HepG2 (cell line): ENCODE data around the gene TAF13. TPM values are rescaled to one million over a fixed set of nuclear protein-coding genes. Genes with fewer than 3 reads are reported as not detected.

ENCODE experiments used
- ATF7 ChIP-seq, 2 experiments: fragments of 450-650 bp in 1 of 2; sonication (generic) in 1 of 2; formaldehyde crosslinking in 1 of 2; IDR thresholded peaks; 2 replicates each; pipeline versions ENCODE4 v1.4.0 to v1.6.1; 2016 to 2020; ENCODE audit warnings: antibody characterized with exemption in 1 of 2, mild to moderate bottlenecking in 1 of 2, missing genetic modification reagents in 1 of 2
- CEBPB ChIP-seq: IDR thresholded peaks from 2 replicates; pipeline ENCODE4 v1.6.1; 2011; ENCODE audit warnings: low read depth, low read length, improper control_type of control experiment, borderline replicate concordance
- CREB3 ChIP-seq: sonication (generic); formaldehyde crosslinking; IDR thresholded peaks from 2 replicates; pipeline ENCODE4 v1.5.0; 2020; ENCODE audit warnings: missing genetic modification reagents
- ELF1 ChIP-seq: sonication (generic); formaldehyde crosslinking; IDR thresholded peaks from 2 replicates; pipeline ENCODE4 v1.4.0; 2020; ENCODE audit warnings: missing genetic modification reagents
- ERF ChIP-seq: IDR thresholded peaks from 2 replicates; pipeline ENCODE4 v1.6.1; 2018; ENCODE audit warnings: missing biosample characterization, missing genetic modification reagents
- FOSL1 ChIP-seq: sonication (generic); formaldehyde crosslinking; IDR thresholded peaks from 2 replicates; pipeline ENCODE4 v1.9.0; 2021; ENCODE audit warnings: missing genetic modification reagents, borderline replicate concordance
- KDM5A ChIP-seq: fragments of 200-600 bp; sonication (generic); IDR thresholded peaks from 2 replicates; pipeline ENCODE4 v1.7.0; 2018; ENCODE audit warnings: antibody characterized with exemption, mild to moderate bottlenecking, low read length, borderline replicate concordance
- KLF13 ChIP-seq: sonication (generic); formaldehyde crosslinking; IDR thresholded peaks from 2 replicates; pipeline ENCODE4 v1.4.0; 2020; ENCODE audit warnings: mild to moderate bottlenecking, missing genetic modification reagents
- MTA3 ChIP-seq: sonication (generic); formaldehyde crosslinking; IDR thresholded peaks from 2 replicates; pipeline ENCODE4 v1.4.0; 2020; ENCODE audit warnings: missing genetic modification reagents
- POGZ ChIP-seq: sonication (generic); formaldehyde crosslinking; IDR thresholded peaks from 2 replicates; pipeline ENCODE4 v1.4.0; 2020; ENCODE audit warnings: mild to moderate bottlenecking, missing genetic modification reagents
- RCOR2 ChIP-seq: IDR thresholded peaks from 2 replicates; pipeline ENCODE4 v1.6.1; 2016; ENCODE audit warnings: missing biosample characterization, missing genetic modification reagents
- REPIN1 ChIP-seq: sonication (generic); formaldehyde crosslinking; IDR thresholded peaks from 2 replicates; pipeline ENCODE4 v1.8.0; 2022; ENCODE audit warnings: missing genetic modification reagents, low read depth, mild to moderate bottlenecking, borderline replicate concordance
- TSC22D2 ChIP-seq: sonication (generic); formaldehyde crosslinking; IDR thresholded peaks from 2 replicates; pipeline ENCODE4 v1.5.1; 2020; ENCODE audit warnings: missing genetic modification reagents, mild to moderate bottlenecking, borderline replicate concordance
- YY1 ChIP-seq: IDR thresholded peaks from 2 replicates; pipeline ENCODE4 v1.6.1; 2011; ENCODE audit warnings: low read length, low read depth, moderate library complexity, mild to moderate bottlenecking; ENCODE audit not compliant: insufficient read depth, insufficient replicate concordance
- ZBTB1 ChIP-seq: sonication (generic); formaldehyde crosslinking; IDR thresholded peaks from 2 replicates; pipeline ENCODE4 v1.4.0; 2020; ENCODE audit warnings: missing genetic modification reagents, borderline replicate concordance
- ZBTB33 ChIP-seq: sonication (generic); formaldehyde crosslinking; IDR thresholded peaks from 2 replicates; pipeline ENCODE4 v1.4.0; 2020; ENCODE audit warnings: missing genetic modification reagents
- ZKSCAN8 ChIP-seq: IDR thresholded peaks from 2 replicates; pipeline ENCODE4 v1.6.1; 2016; ENCODE audit warnings: borderline replicate concordance, missing genetic modification reagents, missing compliant biosample characterization
- ZNF331 ChIP-seq: sonication (generic); formaldehyde crosslinking; IDR thresholded peaks from 2 replicates; pipeline ENCODE4 v1.4.0; 2020; ENCODE audit warnings: missing genetic modification reagents
- ZNF556 ChIP-seq: sonication (generic); formaldehyde crosslinking; IDR thresholded peaks from 2 replicates; pipeline ENCODE4 v1.4.0; 2020; ENCODE audit warnings: mild to moderate bottlenecking, missing genetic modification reagents, borderline replicate concordance
- ZNF747 ChIP-seq: sonication (generic); formaldehyde crosslinking; IDR thresholded peaks from 2 replicates; pipeline ENCODE4 v1.8.1; 2023; ENCODE audit warnings: missing genetic modification reagents, mild to moderate bottlenecking, borderline replicate concordance
- ZSCAN21 ChIP-seq: sonication (generic); formaldehyde crosslinking; IDR thresholded peaks from 2 replicates; pipeline ENCODE4 v1.8.0; 2022; ENCODE audit warnings: mild to moderate bottlenecking, missing genetic modification reagents, moderate library complexity, borderline replicate concordance
- ZSCAN29 ChIP-seq: sonication (generic); formaldehyde crosslinking; conservative IDR thresholded peaks from 2 replicates; pipeline ENCODE4 v1.4.0; 2020; ENCODE audit warnings: mild to moderate bottlenecking, missing genetic modification reagents
- polyA plus RNA-seq, 8 experiments: library from polyadenylated mRNA; depleted of rRNA in 3 of 8; stranded (reverse) in 7 of 8; unstranded in 1 of 8; fragments of >200 nt; fragmentation: Illumina TruSeq in 4 of 8; extraction: Trizol in 4 of 8; gene quantifications; 2 replicates each; pipeline versions ENCODE4 v1.2.1 to v1.2.3, GENCODE V29; 2011 to 2016; ENCODE audit warnings: low read depth in 4 of 8, missing spikeins in 1 of 8, mixed read lengths in 1 of 8; ENCODE audit not compliant: insufficient read depth in 1 of 8
- total RNA-seq, 5 experiments: library from RNA; depleted of rRNA; stranded (reverse); fragments of >200 nt; fragmentation: Illumina TruSeq; extraction: Trizol; gene quantifications; 2 replicates each; pipeline ENCODE4 v1.2.3, GENCODE V29; 2016; ENCODE audit warnings: low read depth in 1 of 5
- TF ChIP-seq, protein P1 (sequence below): IDR thresholded peaks from 2 replicates; pipeline ENCODE4 v1.6.1; 2016; ENCODE audit warnings: missing biosample characterization, missing genetic modification reagents, low read depth
- TF ChIP-seq, protein P2 (sequence below): sonication (generic); formaldehyde crosslinking; IDR thresholded peaks from 2 replicates; pipeline ENCODE4 v1.4.0; 2020; ENCODE audit warnings: missing genetic modification reagents, borderline replicate concordance

Gene TAF13
- total and polyA plus RNA-seq, 2 of the 13 experiments (the other 11 are each of a cell fraction or from before 2014, with no cell fraction given) = 11.5 to 36.3 TPM

DNA sequence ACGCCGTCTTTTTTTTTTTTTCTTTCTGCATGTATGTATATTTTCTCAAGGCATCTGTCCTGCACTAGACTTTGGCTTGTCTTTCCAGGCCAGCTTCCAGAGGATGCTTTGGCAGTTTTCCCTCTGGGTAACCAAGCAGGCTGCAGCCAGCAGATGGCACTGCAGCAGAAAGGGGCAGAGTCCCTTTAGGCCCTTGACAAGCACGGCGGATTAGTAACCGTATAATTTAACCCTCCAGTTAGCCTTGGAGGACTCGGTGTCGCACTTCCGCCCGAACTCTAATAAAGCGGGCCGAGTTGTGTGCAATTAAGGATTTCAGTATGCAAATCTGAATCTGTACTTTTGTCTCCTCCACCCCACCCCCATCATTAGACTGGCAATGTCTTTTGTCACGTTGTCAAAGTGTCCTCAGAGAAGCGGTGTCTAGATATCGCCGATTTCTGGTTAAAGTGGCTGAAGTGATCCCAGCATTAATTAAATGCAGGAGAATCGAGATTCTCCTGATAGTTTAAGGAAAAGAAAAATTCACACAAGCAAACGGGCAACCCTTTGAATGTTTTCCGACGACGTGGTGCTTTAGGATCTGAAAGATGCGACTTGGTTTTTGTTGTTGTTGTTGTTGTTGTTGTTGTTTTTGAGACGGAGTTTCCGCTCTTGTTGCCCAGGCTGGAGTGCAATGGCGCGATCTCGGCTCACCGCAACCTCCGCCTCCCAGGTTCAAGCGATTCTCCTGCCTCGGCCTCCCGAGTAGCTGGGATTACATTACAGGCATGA is 13.6 kb upstream of the TAF13 start (continued):
- TF ChIP-seq ZBTB33 (CRISPR knock-in tag) = peak; percentile 97
- no peak for TF ChIP-seq CREB3 (CRISPR knock-in tag)
- no peak for TF ChIP-seq ZSCAN21 (CRISPR knock-in tag)
- TF ChIP-seq RCOR2 (CRISPR knock-in tag) = peak; percentile 77; the same call in 1 of the 2 replicates
- peak; percentile 60 for TF ChIP-seq ELF1 (CRISPR knock-in tag)
- peak; percentile 79; the same call in 1 of the 2 replicates for TF ChIP-seq ZNF331 (CRISPR knock-in tag)
- TF ChIP-seq KDM5A = peak; percentile 41; the same call in 1 of the 2 replicates
- TF ChIP-seq POGZ (CRISPR knock-in tag) = 0 out of 2 replicates have a peak, but pooled peaks have one; percentile 12
- peak; percentile 21 for TF ChIP-seq YY1
- no peak for TF ChIP-seq ATF7 (IDR thresholded peaks at IDR 0.05)
- TF ChIP-seq ATF7 (CRISPR knock-in tag; IDR thresholded peaks at IDR 0.05) = no peak
- TF ChIP-seq REPIN1 = peak; percentile 61; the same call in 1 of the 2 replicates
- TF ChIP-seq, protein P1, sequence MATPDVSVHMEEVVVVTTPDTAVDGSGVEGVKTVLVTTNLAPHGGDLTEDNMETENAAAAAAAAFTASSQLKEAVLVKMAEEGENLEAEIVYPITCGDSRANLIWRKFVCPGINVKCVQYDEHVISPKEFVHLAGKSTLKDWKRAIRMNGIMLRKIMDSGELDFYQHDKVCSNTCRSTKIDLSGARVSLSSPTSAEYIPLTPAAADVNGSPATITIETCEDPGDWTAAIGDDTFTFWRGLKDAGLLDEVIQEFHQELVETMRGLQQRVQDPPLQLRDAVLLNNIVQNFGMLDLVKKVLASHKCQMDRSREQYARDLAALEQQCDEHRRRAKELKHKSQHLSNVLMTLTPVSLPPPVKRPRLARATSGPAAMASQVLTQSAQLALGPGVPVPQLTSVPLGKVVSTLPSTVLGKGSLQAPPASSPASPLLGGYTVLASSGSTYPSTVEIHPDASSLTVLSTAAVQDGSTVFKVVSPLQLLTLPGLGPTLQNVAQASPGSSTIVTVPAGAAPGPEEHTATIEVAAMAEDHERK (CRISPR knock-in tag) = no peak
- TF ChIP-seq ZBTB1 (CRISPR knock-in tag) = no peak
- no peak for TF ChIP-seq ZNF747 (CRISPR knock-in tag)
- peak; percentile 98 for TF ChIP-seq ZSCAN29 (CRISPR knock-in tag)
- peak; percentile 88; the same call in 1 of the 2 replicates for TF ChIP-seq TSC22D2
- peak; percentile 21; the same call in 1 of the 2 replicates for TF ChIP-seq ERF (CRISPR knock-in tag)
- no peak for TF ChIP-seq CEBPB
- TF ChIP-seq, protein P2, sequence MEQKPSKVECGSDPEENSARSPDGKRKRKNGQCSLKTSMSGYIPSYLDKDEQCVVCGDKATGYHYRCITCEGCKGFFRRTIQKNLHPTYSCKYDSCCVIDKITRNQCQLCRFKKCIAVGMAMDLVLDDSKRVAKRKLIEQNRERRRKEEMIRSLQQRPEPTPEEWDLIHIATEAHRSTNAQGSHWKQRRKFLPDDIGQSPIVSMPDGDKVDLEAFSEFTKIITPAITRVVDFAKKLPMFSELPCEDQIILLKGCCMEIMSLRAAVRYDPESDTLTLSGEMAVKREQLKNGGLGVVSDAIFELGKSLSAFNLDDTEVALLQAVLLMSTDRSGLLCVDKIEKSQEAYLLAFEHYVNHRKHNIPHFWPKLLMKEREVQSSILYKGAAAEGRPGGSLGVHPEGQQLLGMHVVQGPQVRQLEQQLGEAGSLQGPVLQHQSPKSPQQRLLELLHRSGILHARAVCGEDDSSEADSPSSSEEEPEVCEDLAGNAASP (CRISPR knock-in tag) = peak; percentile 47; the same call in 1 of the 2 replicates
- peak; percentile 31; the same call in 1 of the 2 replicates for TF ChIP-seq ZNF556 (CRISPR knock-in tag)
- no peak for TF ChIP-seq KLF13 (CRISPR knock-in tag)
- TF ChIP-seq ZKSCAN8 (CRISPR knock-in tag) = peak; percentile 76; the same call in 1 of the 2 replicates
- no peak for TF ChIP-seq FOSL1 (CRISPR knock-in tag)
- TF ChIP-seq MTA3 = no peak
